ENCODE results near the gene BFSP2.
"Not testable (repeated sequence)": the region's sequence is repeated elsewhere in the genome, so short reads cannot be mapped to it uniquely, and the experiment has no call there.

Gene BFSP2

DNA sequence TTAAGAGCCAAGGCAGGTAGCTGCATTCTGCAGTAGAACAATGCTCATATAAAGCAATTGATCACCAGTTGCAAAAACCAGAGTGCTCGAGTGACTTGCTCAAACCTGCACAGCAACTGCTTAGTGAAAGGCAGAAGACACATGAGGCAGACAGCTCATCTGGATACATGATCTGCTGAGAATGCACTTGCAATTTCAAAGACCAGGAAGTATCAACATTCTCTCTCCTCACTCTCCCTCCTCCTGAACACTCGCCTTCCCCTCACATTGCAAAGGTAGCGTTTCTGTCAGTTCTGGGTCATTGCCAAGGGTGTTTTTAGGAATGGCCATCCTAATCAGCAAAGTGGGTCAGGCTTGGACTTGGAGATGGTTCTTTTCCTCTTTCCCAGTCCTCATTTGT is 61.0 kb downstream of the BFSP2 start:
- no peak for DNase-seq

- DNase-seq, result no peak
These were observed 61.4 kb downstream of the BFSP2 start for GRCh38 chr3:133461291-133461690.

- no peak for DNase-seq
These were observed 63.5 kb downstream of the BFSP2 start for GRCh38 chr3:133463347-133463860.

DNA sequence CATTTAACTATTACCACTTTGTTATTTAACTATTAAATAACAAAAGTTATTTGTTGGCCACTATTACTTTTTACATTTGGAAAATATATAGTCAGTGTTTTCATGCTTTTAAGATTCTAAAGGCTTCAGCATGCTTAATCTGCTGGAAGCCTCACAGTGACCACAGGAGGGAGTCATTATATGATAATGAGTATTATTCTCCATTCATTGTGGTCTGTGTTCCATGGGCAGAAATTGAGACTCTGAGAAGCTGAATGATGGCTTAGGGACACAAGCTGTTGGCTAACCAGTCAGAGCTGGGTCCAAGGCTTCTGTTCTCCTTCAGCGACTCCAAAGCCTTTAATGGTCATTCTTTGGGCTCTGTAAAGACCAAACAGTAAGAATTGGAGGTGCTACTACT is 64.7 kb downstream of the BFSP2 start:
- DNase-seq, result no peak

GRCh38 chr3:133466531-133467386 is 66.9 kb downstream of the BFSP2 start:
- DNase-seq, result no peak

GRCh38 chr3:133467780-133468179 is 67.9 kb downstream of the BFSP2 start:
- DNase-seq, result no peak

DNA sequence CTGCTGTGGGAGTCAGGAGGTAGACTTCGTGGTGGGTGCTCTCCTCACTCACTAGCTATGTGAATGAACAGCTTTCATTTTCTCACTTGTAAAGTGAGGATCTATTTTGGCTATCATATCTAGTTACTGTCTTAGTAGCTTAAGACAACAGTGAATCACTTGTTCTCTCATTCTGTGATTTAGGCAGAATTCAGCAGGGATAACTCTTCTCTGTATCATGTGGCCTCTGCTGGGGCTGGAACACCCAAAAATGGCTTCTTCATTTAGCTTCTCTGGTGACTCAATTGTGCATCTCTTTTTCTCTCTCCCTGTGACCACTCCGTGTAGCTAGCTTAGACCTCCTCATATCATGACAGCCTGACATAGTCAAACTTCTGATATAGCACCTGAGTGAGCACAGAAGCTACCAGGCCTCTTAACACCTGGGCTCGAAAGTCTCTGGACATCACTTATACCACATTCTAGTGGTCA is 68.4 kb downstream of the BFSP2 start:
- no peak for DNase-seq

DNA sequence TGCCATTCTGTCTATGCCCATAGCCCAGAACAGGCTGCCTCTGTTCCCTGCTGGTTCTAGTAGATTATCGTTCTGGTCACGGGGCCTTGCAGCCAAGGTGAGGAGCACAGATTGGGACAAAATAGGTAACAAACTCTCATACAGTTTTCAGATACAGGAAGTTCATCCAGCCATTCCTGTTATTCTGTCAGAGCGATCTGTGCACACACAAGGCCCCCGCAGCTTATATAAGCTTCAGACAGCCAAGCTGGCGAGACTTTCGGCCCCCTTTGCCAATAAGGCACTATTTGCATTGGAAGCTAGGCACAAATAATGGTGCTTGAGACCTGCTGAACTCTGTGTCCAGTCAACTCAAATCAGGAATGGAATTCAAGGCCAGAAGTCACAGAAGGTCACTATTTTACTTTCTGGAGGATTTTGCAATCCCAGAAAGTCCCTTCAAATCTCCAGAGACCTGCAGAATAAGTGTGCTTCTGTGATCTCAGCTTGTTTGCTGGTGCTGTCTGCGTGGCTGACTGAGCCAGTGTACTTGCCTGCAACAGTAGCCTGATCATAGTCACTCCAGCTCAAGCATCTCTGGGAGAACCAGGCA is 69.4 kb downstream of the BFSP2 start:
- no peak for DNase-seq

- DNase-seq, result no peak
These were observed 72.4 kb downstream of the BFSP2 start for GRCh38 chr3:133472242-133472641.

GRCh38 chr3:133472889-133473288 is 73.0 kb downstream of the BFSP2 start:
- no peak for DNase-seq

GRCh38 chr3:133473472-133474191 is 73.8 kb downstream of the BFSP2 start:
- not testable (repeated sequence) for DNase-seq

- no peak for DNase-seq
These were observed 74.5 kb downstream of the BFSP2 start for GRCh38 chr3:133474251-133474801.

GRCh38 chr3:133474817-133475216 is 75.0 kb downstream of the BFSP2 start:
- DNase-seq, result no peak

- no peak for DNase-seq
These were observed 75.6 kb downstream of the BFSP2 start for GRCh38 chr3:133475245-133476010.

GRCh38 chr3:133476971-133477375 is 77.1 kb downstream of the BFSP2 start:
- DNase-seq, result no peak

DNA sequence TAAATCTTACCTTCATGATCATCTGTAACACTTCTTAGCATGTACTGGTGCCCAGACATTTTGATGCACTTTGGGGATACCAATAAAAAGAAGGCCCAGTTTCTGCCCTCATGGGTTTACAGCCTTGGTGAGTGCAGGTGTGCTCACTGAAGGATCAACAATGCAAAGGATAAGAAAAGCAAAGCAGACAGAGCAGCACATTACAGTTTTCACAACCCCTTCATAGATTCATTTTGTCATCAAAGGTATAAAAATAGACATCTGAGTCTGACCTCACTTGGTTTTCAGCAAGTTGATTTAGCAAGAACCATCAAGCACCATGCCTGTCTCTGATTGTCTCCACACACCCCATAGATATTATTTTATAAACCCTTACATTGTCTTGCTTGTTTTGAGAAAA is 77.6 kb downstream of the BFSP2 start:
- no peak for DNase-seq

DNA sequence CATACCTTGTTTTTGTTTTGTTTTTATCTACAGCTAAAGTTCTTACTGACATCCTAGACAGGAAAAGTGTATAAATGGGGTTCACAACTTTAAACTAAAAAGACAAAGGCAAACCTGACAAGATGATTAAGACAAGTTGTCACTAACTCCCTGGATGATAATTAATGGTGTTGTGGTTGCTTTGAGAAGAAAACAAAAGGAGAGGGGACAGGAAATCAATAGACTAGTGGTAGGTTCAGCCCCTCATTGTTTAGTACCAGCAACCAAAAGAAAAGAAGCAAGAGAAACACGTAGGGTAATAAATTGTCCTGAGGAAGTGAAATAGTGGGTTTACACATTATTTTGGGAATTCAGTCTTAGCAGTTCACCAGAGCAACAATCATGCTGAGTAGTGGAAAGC is 78.8 kb downstream of the BFSP2 start:
- DNase-seq, result no peak

DNA sequence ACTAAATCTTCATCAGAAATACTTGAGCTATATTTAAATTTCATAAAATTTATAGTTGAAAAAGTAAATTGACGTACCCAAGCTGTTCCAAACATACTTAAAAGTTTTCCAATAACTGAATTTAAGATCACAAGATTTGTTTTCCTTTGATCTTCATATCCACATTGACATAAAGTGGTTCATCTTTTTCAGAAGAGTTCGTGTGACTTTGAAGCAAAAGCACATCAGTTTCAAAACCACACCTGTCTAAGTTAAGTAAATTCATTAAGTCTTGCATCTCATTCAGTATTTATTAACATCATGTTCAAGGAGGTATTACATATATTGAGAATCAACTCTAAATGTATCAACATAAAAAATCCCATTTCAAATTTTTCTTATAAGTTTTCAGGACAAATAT is 79.5 kb downstream of the BFSP2 start:
- no peak for DNase-seq

DNA sequence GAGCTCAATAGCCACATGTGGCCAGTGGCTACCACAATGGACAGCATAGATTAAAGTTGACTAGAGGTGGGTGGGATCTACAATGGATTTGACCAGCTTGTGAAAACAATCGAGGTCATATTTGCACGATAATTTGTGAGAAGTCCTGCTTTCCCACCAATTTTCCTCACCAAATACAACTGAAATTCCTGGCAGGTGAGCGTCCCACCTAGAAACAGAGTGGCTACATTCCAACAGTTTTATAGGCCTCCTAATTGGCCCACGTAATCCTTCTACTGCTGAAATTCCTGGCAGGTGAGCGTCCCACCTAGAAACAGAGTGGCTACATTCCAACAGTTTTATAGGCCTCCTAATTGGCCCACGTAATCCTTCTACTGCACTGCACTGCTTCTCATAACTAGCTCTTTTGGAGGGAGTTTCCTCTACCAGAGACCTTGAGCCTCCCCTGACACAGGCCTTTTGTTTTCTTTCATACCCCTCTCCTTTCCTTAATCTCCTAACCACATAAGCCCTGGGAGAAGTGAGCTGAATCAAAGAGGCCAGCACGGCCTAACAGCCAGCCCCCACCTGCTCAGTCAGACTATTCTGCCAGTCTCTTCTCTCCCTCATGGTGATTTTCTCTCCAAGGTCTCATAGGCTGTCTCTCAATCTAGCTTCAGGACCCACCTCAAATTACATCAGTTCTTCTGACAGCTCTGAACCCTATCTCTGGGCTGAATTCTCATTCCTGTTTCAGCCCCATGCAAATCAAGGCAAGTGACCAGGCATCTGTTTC is 80.2 kb downstream of the BFSP2 start:
- no peak for DNase-seq

DNA sequence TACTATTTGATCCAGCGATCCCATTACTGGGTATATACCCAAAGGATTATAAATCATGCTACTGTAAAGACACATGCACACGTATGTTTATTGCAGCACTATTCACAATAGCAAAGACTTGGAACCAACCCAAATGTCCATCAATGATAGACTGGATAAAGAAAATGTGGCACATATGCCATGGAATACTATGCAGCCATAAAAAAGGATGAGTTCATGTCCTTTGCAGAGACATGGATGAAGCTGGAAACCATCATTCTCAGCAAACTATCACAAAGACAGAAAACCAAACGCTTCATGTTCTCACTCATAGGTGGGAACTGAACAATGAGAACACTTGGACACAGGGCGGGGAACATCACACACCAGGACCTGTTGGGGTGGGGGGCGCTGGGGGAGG is 82.6 kb downstream of the BFSP2 start:
- not testable (repeated sequence) for DNase-seq

- DNase-seq, result no peak
These were observed 86.8 kb downstream of the BFSP2 start for GRCh38 chr3:133486658-133487057.

DNA sequence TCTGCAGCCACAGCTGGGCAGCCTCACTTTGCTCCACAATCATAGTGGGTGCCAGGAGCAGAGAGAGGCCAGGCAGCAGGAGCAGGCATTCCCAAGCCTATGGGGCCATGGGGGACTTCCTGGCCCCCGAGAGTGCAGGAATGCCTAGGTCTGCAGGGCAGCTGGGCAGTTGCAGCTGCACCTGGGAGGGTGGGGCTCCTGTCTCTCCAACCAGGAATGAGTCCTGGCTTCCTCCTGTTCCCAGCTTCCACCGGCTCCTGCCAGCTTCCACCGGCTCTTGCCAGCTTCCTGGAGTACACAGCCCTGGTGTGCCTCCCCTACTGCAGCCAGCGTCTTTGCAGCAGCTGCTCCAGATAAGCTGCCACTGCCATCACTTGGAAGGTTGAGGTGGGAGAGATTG is 87.3 kb downstream of the BFSP2 start:
- no peak for DNase-seq

Data from activated CD4-positive, alpha-beta T cell treated with anti-CD3 and anti-CD28 coated beads, Interleukin-2, amount 50 U/mL, for 48 hours (primary cell).